Activated T-cell treated with anti-CD3 and anti-CD28 coated beads, Interleukin-2, amount 50 U/mL, for 4 hours (primary cell): ENCODE data around the gene SEC31B. TPM values are rescaled to one million over a fixed set of nuclear protein-coding genes. Genes with fewer than 3 reads are reported as not detected.

Experiments
- ATAC-seq, 2 donors: fragments of 200-7000 bp; cut with Tn5 transposase; one replicate each; pipeline ENCODE4 v1.10.0; 2021
- DNase-seq: peaks from one replicate; pipeline ENCODE4 v3.0.0-alpha.2; 2020
- H3K27me3 Mint-ChIP-seq: one replicate; pipeline ENCODE4 v1.8.0; 2021; ENCODE audit warnings: low read depth, mixed read lengths
- H3K36me3 Mint-ChIP-seq: one replicate; pipeline ENCODE4 v1.8.0; 2022; ENCODE audit warnings: mixed read lengths; ENCODE audit not compliant: insufficient read depth
- H3K4me1 Mint-ChIP-seq: one replicate; pipeline ENCODE4 v1.8.0; 2021; ENCODE audit warnings: low read depth, mixed read lengths
- H3K4me3 Mint-ChIP-seq: one replicate; pipeline ENCODE4 v1.8.0; 2021; ENCODE audit warnings: mild to moderate bottlenecking, moderate library complexity, mixed read lengths
- H3K9me3 Mint-ChIP-seq: one replicate; pipeline ENCODE4 v1.8.0; 2021; ENCODE audit warnings: mixed read lengths
- total RNA-seq, 3 donors: library from RNA; stranded (reverse); gene quantifications; one replicate each; pipeline ENCODE4 v1.2.1, GENCODE V29; 2021

SEC31B gene
- total RNA-seq, 3 donors from 2014 or later: 6.2 to 7.6 (median 6.9) TPM

- peaks cover 3% of the 10 kb centered on the region for H3K27me3 Mint-ChIP-seq
- no peaks in the 10 kb centered on the region for H3K36me3 Mint-ChIP-seq
- H3K9me3 Mint-ChIP-seq: no peaks in the 10 kb centered on the region
- no peaks in the 10 kb centered on the region for H3K4me1 Mint-ChIP-seq
- DNase-seq (no peak), ATAC-seq (no peak)
- H3K4me3 Mint-ChIP-seq: no peak overlapping the region
These were observed 49.3 kb downstream of the SEC31B start for GRCh38 chr10:100470367-100470766.

DNA sequence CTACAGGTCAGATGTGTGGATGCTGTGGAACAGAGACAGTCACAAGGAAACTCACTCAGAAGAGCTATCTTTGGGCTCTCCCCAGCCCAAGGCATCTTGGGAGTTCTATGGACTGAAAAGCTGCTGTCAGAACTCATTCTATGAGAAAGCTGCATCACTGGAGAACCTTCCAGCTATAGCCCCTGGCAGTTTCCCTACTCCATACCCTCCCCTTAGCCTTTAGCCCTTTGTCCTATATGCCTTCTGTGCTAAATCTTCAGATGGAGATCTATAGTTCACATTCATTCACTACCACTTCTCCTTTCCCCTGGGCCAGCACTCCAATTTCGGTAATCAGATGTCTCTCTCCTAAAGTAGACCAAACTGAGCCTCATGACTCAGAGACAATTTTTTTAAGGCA, 49.9 kb downstream of the SEC31B start:
- no peaks in the 10 kb centered on the region for H3K9me3 Mint-ChIP-seq
- ATAC-seq (no peak), DNase-seq (no peak)
- no peaks in the 10 kb centered on the region for H3K36me3 Mint-ChIP-seq
- H3K4me3 Mint-ChIP-seq: no peak overlapping the region
- H3K27me3 Mint-ChIP-seq: peaks cover 3% of the 10 kb centered on the region
- H3K4me1 Mint-ChIP-seq: no peaks in the 10 kb centered on the region

GRCh38 chr10:100468978-100469377, 50.7 kb downstream of the SEC31B start:
- no peak for DNase-seq
- no peaks in the 10 kb centered on the region for H3K27me3 Mint-ChIP-seq
- ATAC-seq: no peak
- no peaks in the 10 kb centered on the region for H3K36me3 Mint-ChIP-seq
- H3K9me3 Mint-ChIP-seq: no peaks in the 10 kb centered on the region
- no peak overlapping the region for H3K4me3 Mint-ChIP-seq
- no peaks in the 10 kb centered on the region for H3K4me1 Mint-ChIP-seq

DNA sequence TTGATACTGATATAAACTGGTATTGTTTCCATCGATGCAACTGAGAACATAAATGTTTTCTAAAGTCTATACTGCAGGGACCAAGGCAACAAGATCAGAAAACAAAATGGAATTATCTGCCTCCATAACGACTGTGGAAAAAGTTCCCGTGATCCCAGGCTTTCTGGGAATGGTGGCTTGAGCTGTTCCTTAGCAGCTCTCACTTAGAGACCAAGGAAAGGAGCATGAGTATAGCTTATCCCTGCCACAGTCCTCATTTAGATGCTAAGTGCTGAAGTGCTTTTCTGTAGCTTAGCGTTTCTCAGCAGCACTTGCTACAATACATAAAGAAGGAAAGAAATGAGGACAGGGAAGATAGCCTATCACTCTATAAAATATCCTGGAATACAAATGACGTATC, 51.3 kb downstream of the SEC31B start:
- ATAC-seq (no peak), DNase-seq (no peak)
- no peaks in the 10 kb centered on the region for H3K27me3 Mint-ChIP-seq
- no peaks in the 10 kb centered on the region for H3K9me3 Mint-ChIP-seq
- no peaks in the 10 kb centered on the region for H3K4me1 Mint-ChIP-seq
- no peaks in the 10 kb centered on the region for H3K36me3 Mint-ChIP-seq
- no peak overlapping the region for H3K4me3 Mint-ChIP-seq

- Mint-ChIP-seq H3K4me1 (no peaks in the 10 kb centered on the region), H3K27me3 (peaks cover 2% of the 10 kb centered on the region), H3K4me3 (no peak within 1 kb of the TSS), H3K9me3 (no peaks in the 10 kb centered on the region), H3K36me3 (no peaks in the 10 kb centered on the region)
- DNase-seq (no peak), ATAC-seq (no peak)
These were observed 57.0 kb downstream of the SEC31B start, which contains the start of gene WNT8B for GRCh38 chr10:100462709-100463108. Gene WNT8B, plus strand, starts transcription at chr10:100463009. Its CDS starts 160 bp downstream, at chr10:100463169.

- no peaks in the 10 kb centered on the region for H3K4me1 Mint-ChIP-seq
- ATAC-seq: no peak
- no peaks in the 10 kb centered on the region for H3K9me3 Mint-ChIP-seq
- H3K4me3 Mint-ChIP-seq: no peak overlapping the region
- DNase-seq: no peak
- H3K36me3 Mint-ChIP-seq: no peaks in the 10 kb centered on the region
- H3K27me3 Mint-ChIP-seq: peaks cover 10% of the 10 kb centered on the region
These were observed 70.7 kb downstream of the SEC31B start for GRCh38 chr10:100448951-100449350.

- Mint-ChIP-seq H3K4me1 (no peaks in the 10 kb centered on the region), H3K36me3 (no peaks in the 10 kb centered on the region), H3K9me3 (no peaks in the 10 kb centered on the region), H3K4me3 (no peak overlapping the region), H3K27me3 (peaks cover 10% of the 10 kb centered on the region)
- ATAC-seq: no peak
- DNase-seq: no peak
These were observed 72.0 kb downstream of the SEC31B start for GRCh38 chr10:100447663-100448062.

DNA sequence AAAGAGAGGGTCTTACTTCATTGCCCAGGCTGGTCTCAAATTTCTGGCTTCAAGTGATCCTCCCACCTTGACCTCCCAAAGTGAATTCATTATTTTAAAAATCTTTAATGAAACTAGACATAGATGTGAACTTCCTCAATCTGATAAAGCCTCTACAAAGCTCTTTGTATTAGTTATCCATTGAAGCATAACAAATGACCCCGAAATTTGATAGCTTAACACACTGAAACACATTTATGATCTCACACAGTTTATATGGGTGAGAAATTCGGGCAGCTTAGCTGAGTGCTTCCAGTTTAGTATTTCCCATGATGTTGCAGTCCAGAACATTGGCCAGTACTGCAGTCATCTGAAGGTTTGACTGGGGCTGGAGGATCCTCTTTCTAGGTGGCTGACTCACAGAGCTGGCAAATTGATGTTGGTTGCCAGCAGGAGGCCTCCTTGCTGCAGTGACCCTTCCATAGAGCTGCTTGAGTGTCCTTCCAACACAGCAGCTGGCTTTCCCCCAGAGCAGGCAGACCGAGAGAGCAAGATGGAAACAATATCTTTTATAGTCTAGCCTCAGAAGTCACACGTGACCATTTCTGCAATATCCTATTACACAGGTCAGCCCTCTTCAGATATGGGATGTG, 73.4 kb downstream of the SEC31B start:
- DNase-seq (no peak), ATAC-seq (no peak)
- H3K4me3 Mint-ChIP-seq: no peak overlapping the region
- no peaks in the 10 kb centered on the region for H3K27me3 Mint-ChIP-seq
- no peaks in the 10 kb centered on the region for H3K4me1 Mint-ChIP-seq
- no peaks in the 10 kb centered on the region for H3K9me3 Mint-ChIP-seq
- no peaks in the 10 kb centered on the region for H3K36me3 Mint-ChIP-seq

DNA sequence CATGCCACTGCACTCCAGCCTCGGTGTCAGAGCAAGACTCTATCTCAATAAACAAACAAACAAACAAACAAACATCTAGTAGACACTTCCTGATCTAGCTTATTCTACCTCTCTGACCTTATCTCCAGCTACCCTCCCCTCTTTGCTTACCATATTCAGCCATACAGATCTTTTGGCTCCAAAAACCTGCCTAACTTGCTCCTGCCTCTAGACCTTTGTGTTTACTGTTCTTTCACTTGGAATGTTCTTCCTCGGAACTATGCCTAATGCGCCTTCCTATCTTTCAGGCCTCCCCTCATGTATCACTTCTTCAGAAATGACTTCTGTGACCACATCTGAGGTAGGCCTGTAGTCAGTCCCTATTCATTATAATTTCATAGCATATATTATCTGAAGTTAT, 77.1 kb downstream of the SEC31B start:
- Mint-ChIP-seq H3K27me3 (no peaks in the 10 kb centered on the region), H3K36me3 (no peaks in the 10 kb centered on the region), H3K9me3 (no peaks in the 10 kb centered on the region), H3K4me1 (no peaks in the 10 kb centered on the region), H3K4me3 (no peak overlapping the region)
- no peak for ATAC-seq
- no peak for DNase-seq

DNA sequence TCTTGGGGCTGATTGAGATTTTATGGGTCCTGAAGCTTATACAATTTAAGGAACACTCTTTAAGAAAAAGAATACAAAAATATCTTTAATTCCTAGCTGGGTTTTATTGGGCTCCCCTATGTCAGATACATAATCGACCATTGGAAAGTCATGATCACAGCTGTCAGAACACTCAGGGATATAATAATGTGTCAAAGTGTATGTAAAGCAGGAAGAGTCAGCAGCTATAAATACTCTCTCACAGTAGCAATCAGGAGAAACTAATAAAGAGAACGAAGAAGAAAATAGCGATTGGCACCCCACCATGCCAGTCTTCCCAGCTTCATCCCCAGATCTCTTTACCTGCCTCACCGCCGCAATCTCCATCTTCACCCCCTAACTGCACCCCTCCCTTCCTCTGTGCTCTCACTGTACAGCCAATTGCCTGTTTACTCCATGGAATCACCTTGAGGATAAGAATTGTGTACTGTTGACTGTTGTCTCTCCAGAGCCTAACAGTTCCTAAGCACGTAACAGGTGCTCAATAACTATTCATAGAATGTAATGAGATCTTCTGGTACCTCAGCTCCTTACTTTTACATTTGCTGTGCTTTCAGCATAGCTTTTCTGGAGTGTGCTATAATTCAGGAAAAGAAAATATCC, 80.9 kb downstream of the SEC31B start:
- Mint-ChIP-seq H3K36me3 (no peaks in the 10 kb centered on the region), H3K9me3 (no peaks in the 10 kb centered on the region), H3K27me3 (peaks cover 2% of the 10 kb centered on the region), H3K4me3 (no peak overlapping the region), H3K4me1 (no peaks in the 10 kb centered on the region)
- ATAC-seq: no peak
- DNase-seq: no peak

Other genes with a start within 250 kb of the SEC31B start
- 10 to 100 TPM; 62.5 to 79.5 (median 75.5) TPM for gene BLOC1S2, start 233.2 kb downstream of the SEC31B start, total RNA-seq
- not detected for gene PKD2L1, start 189.6 kb downstream of the SEC31B start, total RNA-seq
- 10 to 100 TPM; 19.7 to 26.7 (median 21.1) TPM for gene SCD, start 172.6 kb downstream of the SEC31B start, total RNA-seq
- under 1 TPM in 1 of 3 donors, not detected in 2; 0.11 TPM for gene WNT8B, start 56.9 kb downstream of the SEC31B start, total RNA-seq
- gene NDUFB8, start 10.0 kb upstream of the SEC31B start, total RNA-seq: 100 to 1,000 TPM; 261 to 286 (median 280) TPM
- 10 to 100 TPM; 42.8 to 52.6 (median 48.7) TPM for gene HIF1AN, start 16.1 kb upstream of the SEC31B start, total RNA-seq
- gene PAX2, start 225.7 kb upstream of the SEC31B start, total RNA-seq: not detected